Memory B cell (primary cell): ENCODE data around the gene SEPTIN1.
A peak's percentile ranks its signal among the peaks of the same experiment; 100 is the strongest.
"Not testable (repeated sequence)": the region's sequence is repeated elsewhere in the genome, so short reads cannot be mapped to it uniquely, and the experiment has no call there.

Experiments
- ATAC-seq: fragments of 150-1000 bp; cut with Tn5 transposase; 2 replicates; pipeline ENCODE4 v1.10.0; 2021; ENCODE audit warnings: low read depth, mild to moderate bottlenecking, moderate library complexity
- DNase-seq, 2 donors: peaks; one replicate each; pipeline ENCODE4 v3.0.0; 2022; ENCODE audit warnings: low spot score in 2 of 2
- H3K27ac Mint-ChIP-seq: one replicate; pipeline ENCODE4 v1.8.0; 2022; ENCODE audit warnings: mild to moderate bottlenecking, moderate library complexity, mixed read lengths
- H3K27me3 Mint-ChIP-seq: one replicate; pipeline ENCODE4 v1.8.0; 2022; ENCODE audit warnings: mixed read lengths
- H3K36me3 Mint-ChIP-seq: one replicate; pipeline ENCODE4 v1.8.0; 2022; ENCODE audit warnings: mild to moderate bottlenecking, mixed read lengths
- H3K4me1 Mint-ChIP-seq: one replicate; pipeline ENCODE4 v1.8.0; 2022; ENCODE audit warnings: mixed read lengths
- H3K4me3 Mint-ChIP-seq: one replicate; pipeline ENCODE4 v1.8.0; 2022; ENCODE audit warnings: mild to moderate bottlenecking, moderate library complexity, mixed read lengths
- H3K9me3 Mint-ChIP-seq: one replicate; pipeline ENCODE4 v1.8.0; 2022; ENCODE audit warnings: mixed read lengths

SEPTIN1 gene

DNA sequence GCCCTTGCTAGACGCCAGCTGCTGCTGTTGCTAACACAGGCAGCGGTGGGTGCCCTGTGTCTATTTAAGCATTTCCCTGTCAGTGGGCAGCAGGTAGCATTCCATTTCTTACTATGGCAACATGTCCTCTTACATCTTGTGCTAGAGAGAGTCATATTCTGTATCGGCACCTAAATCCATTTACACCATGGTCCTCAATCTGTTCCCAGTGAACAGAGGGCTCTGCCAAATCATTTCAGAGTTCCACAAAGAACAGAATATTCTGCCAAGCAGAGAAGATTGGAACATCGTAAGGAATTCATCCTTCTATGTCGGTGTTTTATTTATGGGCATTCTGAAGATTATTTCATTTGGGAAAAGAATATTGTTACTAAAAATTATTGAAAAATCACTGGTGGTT lies 43.6 kb downstream of the SEPTIN1 start:
- not testable (repeated sequence) for ATAC-seq, H3K27me3 Mint-ChIP-seq, H3K36me3 Mint-ChIP-seq, H3K27ac Mint-ChIP-seq, H3K4me3 Mint-ChIP-seq, H3K9me3 Mint-ChIP-seq, DNase-seq
- H3K4me1 Mint-ChIP-seq, result peaks cover 17% of the 10 kb centered on the region

DNA sequence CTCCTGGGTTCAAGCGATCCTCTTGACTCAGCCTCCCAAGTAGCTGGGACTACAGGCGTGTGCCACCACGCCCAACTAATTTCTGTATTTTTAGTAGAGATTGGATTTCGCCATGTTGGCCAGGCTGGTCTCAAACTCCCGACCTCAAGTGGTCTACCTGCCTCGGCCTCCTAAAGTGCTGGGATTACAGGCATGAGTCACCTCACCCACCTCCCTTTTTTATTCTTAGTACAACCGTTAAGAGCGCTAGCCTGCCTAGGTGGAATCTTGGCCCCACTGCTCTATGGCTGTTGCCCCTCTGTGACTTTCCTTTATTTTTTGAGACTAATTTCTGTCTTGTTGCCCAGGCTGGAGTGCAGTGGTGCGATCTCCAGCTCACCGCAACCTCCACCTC lies 44.4 kb downstream of the SEPTIN1 start:
- not testable (repeated sequence) for H3K9me3 Mint-ChIP-seq, DNase-seq, ATAC-seq, H3K4me3 Mint-ChIP-seq, H3K27me3 Mint-ChIP-seq, H3K36me3 Mint-ChIP-seq
- Mint-ChIP-seq H3K27ac (peak overlapping the region; percentile 91), H3K4me1 (peaks cover 17% of the 10 kb centered on the region)

DNA sequence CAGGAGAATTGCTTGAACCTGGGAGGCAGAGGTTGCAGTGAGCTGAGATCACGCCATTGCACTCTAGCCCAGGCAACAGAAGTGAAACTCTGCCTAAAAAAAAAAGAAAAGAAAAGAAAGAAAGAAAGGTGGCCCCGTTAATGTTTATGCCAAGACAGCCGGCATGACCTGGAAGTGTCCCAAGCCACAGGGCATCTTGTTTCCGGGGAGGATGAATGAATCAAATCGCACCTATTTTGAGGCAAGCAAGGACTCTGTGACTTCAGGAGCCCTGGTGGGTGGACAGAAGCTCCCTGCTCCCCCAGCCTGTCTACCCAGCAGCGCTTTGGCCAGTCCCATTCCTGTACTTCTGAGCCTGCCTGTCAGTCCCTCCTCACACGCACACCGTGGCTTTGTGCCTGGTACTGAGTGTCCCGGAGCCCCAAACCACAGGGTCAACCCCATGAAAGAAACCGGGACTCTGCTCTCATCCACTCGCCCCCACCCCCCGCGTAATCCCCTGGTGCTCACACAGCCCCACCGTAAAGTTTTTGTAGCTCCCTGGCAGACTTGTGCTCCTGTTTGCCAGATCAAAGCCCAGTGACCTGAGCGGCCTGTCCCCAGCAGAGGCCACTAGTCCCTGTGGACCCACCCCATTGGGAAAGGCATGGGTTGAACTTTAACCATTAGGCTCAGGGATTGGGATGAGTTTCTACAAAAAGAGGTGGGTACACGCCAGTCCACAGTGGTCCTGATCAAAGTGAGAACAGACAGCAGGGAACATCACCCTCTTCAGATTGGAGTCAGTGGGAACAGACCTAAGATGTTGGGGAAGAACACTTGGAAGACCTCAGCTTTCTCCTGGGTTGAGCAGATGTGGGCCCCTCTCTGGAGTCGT lies 46.5 kb downstream of the SEPTIN1 start:
- DNase-seq (no peak), ATAC-seq (peak; percentile 28)
- H3K36me3 Mint-ChIP-seq, result no peaks in the 10 kb centered on the region
- H3K27ac Mint-ChIP-seq, result peak overlapping the region; percentile 87
- no peaks in the 10 kb centered on the region for H3K27me3 Mint-ChIP-seq
- H3K4me1 Mint-ChIP-seq, result peaks cover 22% of the 10 kb centered on the region
- H3K4me3 Mint-ChIP-seq, result peak overlapping the region; percentile 97
- H3K9me3 Mint-ChIP-seq, result no peaks in the 10 kb centered on the region

DNA sequence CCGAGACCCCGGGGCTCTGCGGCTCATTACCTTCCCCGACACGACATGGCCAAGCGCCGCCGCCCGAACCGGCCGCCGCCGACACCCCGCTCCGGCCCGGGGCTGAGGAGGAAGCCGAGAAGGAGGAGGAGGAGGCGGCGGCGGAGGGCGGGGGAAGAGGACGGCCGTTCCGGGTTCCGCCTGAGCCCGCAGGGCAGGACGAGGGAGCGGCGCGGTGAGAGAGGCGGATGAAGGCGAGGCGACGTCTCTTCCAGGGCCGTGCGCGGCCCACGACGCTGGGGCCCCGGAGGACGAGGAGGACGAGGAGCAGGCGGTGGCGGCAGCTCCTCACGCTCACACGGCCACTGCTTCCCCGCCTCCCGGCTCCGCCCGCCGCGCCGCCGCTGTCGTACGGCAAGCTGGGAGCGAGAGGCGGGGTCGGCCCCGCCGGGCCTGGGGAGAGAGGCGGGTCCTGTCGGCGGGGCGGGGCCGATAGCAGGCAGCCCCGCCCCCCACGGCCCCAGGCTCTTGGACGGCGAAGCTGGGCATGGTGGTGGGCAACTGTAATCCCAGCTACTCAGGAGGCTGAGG lies 47.2 kb downstream of the SEPTIN1 start:
- DNase-seq (peak; percentile 79 to 87), ATAC-seq (peak; percentile 71)
- H3K9me3 Mint-ChIP-seq, H3K27me3 Mint-ChIP-seq, H3K36me3 Mint-ChIP-seq: not testable (repeated sequence)
- Mint-ChIP-seq H3K27ac (peak overlapping the region; percentile 87), H3K4me1 (peaks cover 25% of the 10 kb centered on the region), H3K4me3 (peak overlapping the region; percentile 97)

DNA sequence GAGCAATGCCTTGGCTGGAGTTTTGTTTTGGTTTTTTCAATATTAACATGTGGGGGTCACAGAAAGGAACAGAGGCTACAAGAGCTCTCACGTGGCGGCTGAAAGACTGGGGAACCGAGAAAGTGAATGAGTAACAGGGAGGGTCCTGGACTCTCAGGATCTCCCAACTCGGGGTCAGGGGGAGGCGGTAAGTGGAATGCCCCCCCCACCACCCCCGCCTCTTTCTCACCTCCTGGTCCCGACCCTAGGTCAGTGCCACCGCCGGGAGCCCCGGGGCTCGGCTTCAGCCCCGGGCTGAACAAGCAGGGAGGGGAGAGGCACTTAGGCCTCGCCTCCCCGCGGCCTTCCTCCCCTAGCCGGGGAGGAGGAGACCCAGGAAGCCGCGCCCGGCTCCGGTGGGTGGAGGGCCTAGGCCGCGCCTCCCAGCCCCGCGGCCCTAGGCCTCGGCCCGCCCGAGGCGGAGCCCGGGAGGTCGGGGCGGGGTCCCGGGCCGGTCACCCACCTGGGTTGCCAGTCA lies 47.8 kb downstream of the SEPTIN1 start:
- Mint-ChIP-seq H3K4me1 (peaks cover 25% of the 10 kb centered on the region), H3K4me3 (peak overlapping the region; percentile 97), H3K27ac (peak overlapping the region; percentile 87)
- ATAC-seq (peak; percentile 83), DNase-seq (peak; percentile 79)
- not testable (repeated sequence) for H3K9me3 Mint-ChIP-seq, H3K27me3 Mint-ChIP-seq, H3K36me3 Mint-ChIP-seq
